ENCODE measurements around the gene LMO4.

Gene LMO4

GRCh38 chr1:87328272-87329050 is at the start of gene LMO4:
Gene LMO4 (plus strand): TSS chr1:87328880. CDS start chr1:87332016, 3,136 bp downstream.
- DNase-seq: peak; percentile 99

- no peak for DNase-seq
These were observed 49.2 kb upstream of the LMO4 start for GRCh38 chr1:87279536-87279875.

- peak; percentile 22 for DNase-seq
These were observed 48.6 kb upstream of the LMO4 start for GRCh38 chr1:87279966-87280535.

- DNase-seq: no peak
These were observed 44.0 kb upstream of the LMO4 start for GRCh38 chr1:87284456-87285240.

GRCh38 chr1:87291107-87291506 is 37.6 kb upstream of the LMO4 start:
- DNase-seq: peak; percentile 88

- peak; percentile 70 for DNase-seq
These were observed 35.8 kb upstream of the LMO4 start for GRCh38 chr1:87292684-87293493.

GRCh38 chr1:87294633-87295032 is 34.0 kb upstream of the LMO4 start:
- DNase-seq: no peak

GRCh38 chr1:87295445-87296110 is 33.1 kb upstream of the LMO4 start:
- no peak for DNase-seq

GRCh38 chr1:87296206-87296605 is 32.5 kb upstream of the LMO4 start:
- no peak for DNase-seq

GRCh38 chr1:87299661-87300060 is 29.0 kb upstream of the LMO4 start:
- DNase-seq: no peak

GRCh38 chr1:87300628-87301027 is 28.1 kb upstream of the LMO4 start:
- DNase-seq: no peak

- no peak for DNase-seq
These were observed 23.5 kb upstream of the LMO4 start for GRCh38 chr1:87305151-87305550.

- peak; percentile 75 for DNase-seq
These were observed 22.9 kb upstream of the LMO4 start for GRCh38 chr1:87305762-87306161.

GRCh38 chr1:87307306-87307705 is 21.4 kb upstream of the LMO4 start:
- no peak for DNase-seq

- no peak for DNase-seq
These were observed 20.7 kb upstream of the LMO4 start for GRCh38 chr1:87307931-87308330.

GRCh38 chr1:87314091-87314490 is 14.6 kb upstream of the LMO4 start:
- DNase-seq: no peak

- no peak for DNase-seq
These were observed 10.5 kb upstream of the LMO4 start for GRCh38 chr1:87318056-87318650.

- no peak for DNase-seq
These were observed 9.9 kb upstream of the LMO4 start for GRCh38 chr1:87318806-87319205.

GRCh38 chr1:87325982-87326738 is 2.5 kb upstream of the LMO4 start:
- peak; percentile 55 for DNase-seq

GRCh38 chr1:87327376-87328271 is 1.1 kb upstream of the LMO4 start:
- no peak for DNase-seq
